ENCODE data around the gene QRICH2.

Gene QRICH2

GRCh38 chr17:76266244-76266938 lies 41.7 kb downstream of the QRICH2 start:
- DNase-seq (ENCODE audit: low read depth) = peak; percentile 47

GRCh38 chr17:76265624-76266243 lies 42.3 kb downstream of the QRICH2 start:
- no peak for DNase-seq (ENCODE audit: low read depth)

- peak; percentile 100 for DNase-seq (ENCODE audit: low read depth)
These were observed 43.1 kb downstream of the QRICH2 start, which contains the start of gene UBALD2 for GRCh38 chr17:76264755-76265623. Gene UBALD2, plus strand, starts transcription at chr17:76265348. Its CDS starts 158 bp downstream, at chr17:76265506.

GRCh38 chr17:76264425-76264754 lies 43.7 kb downstream of the QRICH2 start:
- DNase-seq (ENCODE audit: low read depth) = no peak

- no peak for DNase-seq (ENCODE audit: low read depth)
These were observed 44.2 kb downstream of the QRICH2 start for GRCh38 chr17:76263896-76264295.

GRCh38 chr17:76262732-76263344 lies 45.2 kb downstream of the QRICH2 start:
- no peak for DNase-seq (ENCODE audit: low read depth)

- no peak for DNase-seq (ENCODE audit: low read depth)
These were observed 46.5 kb downstream of the QRICH2 start for GRCh38 chr17:76261421-76262215.

- no peak for DNase-seq (ENCODE audit: low read depth)
These were observed 47.4 kb downstream of the QRICH2 start for GRCh38 chr17:76260669-76261068.

GRCh38 chr17:76260220-76260619 lies 47.9 kb downstream of the QRICH2 start:
- no peak for DNase-seq (ENCODE audit: low read depth)

- peak; percentile 39 for DNase-seq (ENCODE audit: low read depth)
These were observed 51.5 kb downstream of the QRICH2 start for GRCh38 chr17:76256430-76257050.

GRCh38 chr17:76255801-76256429 lies 52.2 kb downstream of the QRICH2 start:
- no peak for DNase-seq (ENCODE audit: low read depth)

- DNase-seq (ENCODE audit: low read depth) = no peak
These were observed 53.8 kb downstream of the QRICH2 start for GRCh38 chr17:76254275-76254674.

GRCh38 chr17:76253841-76254240 lies 54.2 kb downstream of the QRICH2 start:
- DNase-seq (ENCODE audit: low read depth) = no peak

GRCh38 chr17:76252967-76253766 lies 54.9 kb downstream of the QRICH2 start:
- DNase-seq (ENCODE audit: low read depth) = peak; percentile 60

GRCh38 chr17:76252040-76252954 lies 55.8 kb downstream of the QRICH2 start:
- DNase-seq (ENCODE audit: low read depth) = peak; percentile 100

GRCh38 chr17:76251478-76252039 lies 56.5 kb downstream of the QRICH2 start:
- no peak for DNase-seq (ENCODE audit: low read depth)

GRCh38 chr17:76250141-76250540 lies 57.9 kb downstream of the QRICH2 start:
- DNase-seq (ENCODE audit: low read depth) = no peak

GRCh38 chr17:76248013-76248782 lies 59.9 kb downstream of the QRICH2 start:
- no peak for DNase-seq (ENCODE audit: low read depth)
